ENCODE data around the gene TLE2. TPM values are rescaled to one million over a fixed set of nuclear protein-coding genes. Genes with fewer than 3 reads are reported as not detected.

TLE2 gene
- total and polyA plus RNA-seq, 9 of the 15 experiments (the other 6 are each of a cell fraction or from before 2014, with no cell fraction given): 0.35 to 13.1 (median 6.2) TPM

- TF ChIP-seq REST (IDR thresholded peaks at IDR 0.05; ENCODE audit: borderline replicate concordance): peak; percentile 54
- no peak for TF ChIP-seq REST (CRISPR knock-in tag; IDR thresholded peaks at IDR 0.05; ENCODE audit: low read depth)
- no peak for TF ChIP-seq NBN (IDR thresholded peaks at IDR 0.05; ENCODE audit: low read depth)
- TF ChIP-seq ZFX (CRISPR knock-in tag; IDR thresholded peaks at IDR 0.05): peak; percentile 11; the same call in 1 of the 2 replicates
- TF ChIP-seq ARID4B (CRISPR knock-in tag; IDR thresholded peaks at IDR 0.05): no peak
- TF ChIP-seq MXI1 (IDR thresholded peaks at IDR 0.05; ENCODE audit: low read depth, low read length): 0 out of 2 replicates have a peak, but pooled peaks have one; percentile 65
- TF ChIP-seq SAP30 (IDR thresholded peaks at IDR 0.05; ENCODE audit: borderline replicate concordance, insufficient read depth, low read depth, low read length, poor library complexity, severe bottlenecking): peak; percentile 65
- no peak for TF ChIP-seq KAT2B (IDR thresholded peaks at IDR 0.05; ENCODE audit: low read depth, low read length)
- TF ChIP-seq CTBP1 (IDR thresholded peaks at IDR 0.05; ENCODE audit: borderline replicate concordance): no peak
- TF ChIP-seq RFX7 (CRISPR knock-in tag; IDR thresholded peaks at IDR 0.05): no peak
- peak; percentile 88 for TF ChIP-seq CCNT2 (IDR thresholded peaks at IDR 0.05; ENCODE audit: borderline replicate concordance, extremely low read depth, insufficient read length, low read depth, low read length)
- peak; percentile 78 for TF ChIP-seq NR2C1 (IDR thresholded peaks at IDR 0.05)
- TF ChIP-seq NR2C1 (tag; IDR thresholded peaks at IDR 0.05): peak; percentile 64
These were observed 51.9 kb downstream of the TLE2 start, which contains the start of gene TLE6 (continued) for GRCh38 chr19:2977001-2977745.
